Mucosa of descending colon (tissue), 3 donors: ENCODE results near the gene CLCN5. TPM values are rescaled to one million over a fixed set of nuclear protein-coding genes. Genes with fewer than 3 reads are reported as not detected.

Experiments
- ATAC-seq: fragments of 200-7000 bp; cut with Tn5 transposase; one replicate; pipeline ENCODE4 v1.9.1; 2020; ENCODE audit warnings: mild to moderate bottlenecking, moderate library complexity
- DNase-seq, 3 donors: peaks; one replicate each; pipeline ENCODE4 v3.0.0-alpha.2; 2020
- H3K36me3 ChIP-seq: fragments of 200-600 bp; one replicate; pipeline ENCODE4 v1.8.0; 2021; ENCODE audit warnings: low read depth, mild to moderate bottlenecking
- H3K4me1 ChIP-seq: fragments of 200-600 bp; one replicate; pipeline ENCODE4 v1.8.0; 2021; ENCODE audit warnings: low read depth, mild to moderate bottlenecking
- H3K4me3 ChIP-seq: fragments of 200-600 bp; one replicate; pipeline ENCODE4 v1.8.0; 2021; ENCODE audit warnings: mild to moderate bottlenecking
- H3K9me3 ChIP-seq: fragments of 200-600 bp; one replicate; pipeline ENCODE4 v1.8.0; 2021; ENCODE audit warnings: mild to moderate bottlenecking
- intact Hi-C, 2 donors: fragments of 100-400 bp; cut with DNase I in 1 of 2; cut with micrococcal nuclease in 1 of 2; formaldehyde crosslinking; loops; one replicate each; pipeline versions ENCODE4 v1.11.0 to v1.11.1; 2022; cut with DNase I, micrococcal nuclease
- total RNA-seq, 3 donors: library from RNA; stranded (reverse); fragmentation: NEBNext Ultra II Directional in 2 of 3; extraction: Animal tissue kit (Norgen Biotek cat#: 25700) in 2 of 3; gene quantifications; one replicate each; pipeline versions ENCODE4 v1.2.1 to v1.2.4, GENCODE V29; 2021 to 2023
- TF ChIP-seq, protein P1 (sequence below): fragments of 200-600 bp; IDR thresholded peaks from one replicate; pipeline ENCODE4 v1.8.0; 2022; ENCODE audit warnings: antibody characterized with exemption, mild to moderate bottlenecking
- donor health status: DM: no; HTN: no; CAD: no; lungs with moderate emphysema.
- donor health status: DM: no; HTN: no; CAD: no.
- donor health status: DM: no; HTN: yes; CAD: no.

The CLCN5 gene
- total RNA-seq, 3 donors from 2014 or later, result 5.4 to 11.9 (median 10.0) TPM

GRCh38 chrX:49896951-49897350 lies 25.4 kb upstream of the CLCN5 start:
- no peaks in the 10 kb centered on the region for H3K36me3 ChIP-seq
- intact Hi-C loops, result no loop called here
- ATAC-seq (no peak), DNase-seq (no peak)
- no peak overlapping the region for H3K4me3 ChIP-seq
- no peaks in the 10 kb centered on the region for H3K4me1 ChIP-seq
- TF ChIP-seq, protein P1, sequence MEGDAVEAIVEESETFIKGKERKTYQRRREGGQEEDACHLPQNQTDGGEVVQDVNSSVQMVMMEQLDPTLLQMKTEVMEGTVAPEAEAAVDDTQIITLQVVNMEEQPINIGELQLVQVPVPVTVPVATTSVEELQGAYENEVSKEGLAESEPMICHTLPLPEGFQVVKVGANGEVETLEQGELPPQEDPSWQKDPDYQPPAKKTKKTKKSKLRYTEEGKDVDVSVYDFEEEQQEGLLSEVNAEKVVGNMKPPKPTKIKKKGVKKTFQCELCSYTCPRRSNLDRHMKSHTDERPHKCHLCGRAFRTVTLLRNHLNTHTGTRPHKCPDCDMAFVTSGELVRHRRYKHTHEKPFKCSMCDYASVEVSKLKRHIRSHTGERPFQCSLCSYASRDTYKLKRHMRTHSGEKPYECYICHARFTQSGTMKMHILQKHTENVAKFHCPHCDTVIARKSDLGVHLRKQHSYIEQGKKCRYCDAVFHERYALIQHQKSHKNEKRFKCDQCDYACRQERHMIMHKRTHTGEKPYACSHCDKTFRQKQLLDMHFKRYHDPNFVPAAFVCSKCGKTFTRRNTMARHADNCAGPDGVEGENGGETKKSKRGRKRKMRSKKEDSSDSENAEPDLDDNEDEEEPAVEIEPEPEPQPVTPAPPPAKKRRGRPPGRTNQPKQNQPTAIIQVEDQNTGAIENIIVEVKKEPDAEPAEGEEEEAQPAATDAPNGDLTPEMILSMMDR, result no peak
- no peaks in the 10 kb centered on the region for H3K9me3 ChIP-seq

- intact Hi-C loops, result no loop called here
- Histone ChIP-seq H3K4me1 (no peaks in the 10 kb centered on the region), H3K36me3 (no peaks in the 10 kb centered on the region), H3K9me3 (no peaks in the 10 kb centered on the region), H3K4me3 (no peak overlapping the region)
- ATAC-seq (no peak), DNase-seq (no peak)
- TF ChIP-seq, protein P1, result no peak
Measured at GRCh38 chrX:49901048-49901447, 21.3 kb upstream of the CLCN5 start.

DNA sequence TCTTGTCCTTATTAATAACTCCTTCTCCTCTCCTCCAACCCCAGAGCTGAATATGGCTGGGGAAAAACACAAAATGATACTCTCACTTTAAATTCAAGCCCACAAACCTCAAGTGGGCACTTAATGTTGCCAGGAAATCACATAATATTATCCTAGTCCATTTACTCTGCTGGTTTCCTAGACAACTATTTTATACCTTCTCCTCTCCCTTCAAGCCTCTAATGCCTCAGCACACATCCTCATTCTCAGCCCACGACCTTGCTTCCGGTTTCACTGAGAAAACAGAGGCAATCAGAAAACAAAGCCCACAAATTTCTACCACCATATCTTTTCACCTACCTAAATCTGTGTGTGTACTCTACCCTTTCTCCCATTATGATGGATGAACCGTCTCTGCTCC lies 12.1 kb upstream of the CLCN5 start:
- no peaks in the 10 kb centered on the region for H3K9me3 ChIP-seq
- TF ChIP-seq, protein P1, result no peak
- H3K4me1 ChIP-seq, result no peaks in the 10 kb centered on the region
- no peak for DNase-seq
- H3K4me3 ChIP-seq, result no peak overlapping the region
- no peaks in the 10 kb centered on the region for H3K36me3 ChIP-seq
- intact Hi-C loops, result loop anchor here in 1 of 2 donors (10.0 kb wide), 1 partner anchor 674 kb away; no protein-coding TSS in a partner anchor
- no peak for ATAC-seq

DNA sequence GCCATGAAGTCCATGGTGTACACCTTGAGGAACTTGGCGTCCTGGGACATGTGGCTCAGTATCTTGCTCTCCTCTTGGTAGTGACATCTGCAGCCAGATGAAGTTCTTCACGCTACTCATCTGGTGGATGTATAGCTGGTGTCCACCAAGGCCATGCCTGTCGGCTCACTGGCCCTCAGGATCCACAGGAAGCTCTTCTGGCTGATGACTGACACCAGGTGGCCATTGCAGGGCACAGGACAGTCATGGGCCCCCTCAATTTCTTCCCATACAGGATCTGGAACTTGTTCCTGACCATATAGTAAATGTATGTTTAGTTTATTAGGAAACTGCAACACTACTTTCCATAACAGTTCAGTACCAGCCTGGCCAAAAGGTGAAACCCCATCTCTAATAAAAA lies 10.3 kb upstream of the CLCN5 start:
- TF ChIP-seq, protein P1, result no peak
- Histone ChIP-seq H3K36me3 (no peaks in the 10 kb centered on the region), H3K9me3 (no peaks in the 10 kb centered on the region), H3K4me1 (no peaks in the 10 kb centered on the region), H3K4me3 (no peak overlapping the region)
- no peak for DNase-seq
- ATAC-seq, result no peak
- intact Hi-C loops, result loop anchor here in 1 of 2 donors (10.0 kb wide), 1 partner anchor 673 kb away; no protein-coding TSS in a partner anchor

DNA sequence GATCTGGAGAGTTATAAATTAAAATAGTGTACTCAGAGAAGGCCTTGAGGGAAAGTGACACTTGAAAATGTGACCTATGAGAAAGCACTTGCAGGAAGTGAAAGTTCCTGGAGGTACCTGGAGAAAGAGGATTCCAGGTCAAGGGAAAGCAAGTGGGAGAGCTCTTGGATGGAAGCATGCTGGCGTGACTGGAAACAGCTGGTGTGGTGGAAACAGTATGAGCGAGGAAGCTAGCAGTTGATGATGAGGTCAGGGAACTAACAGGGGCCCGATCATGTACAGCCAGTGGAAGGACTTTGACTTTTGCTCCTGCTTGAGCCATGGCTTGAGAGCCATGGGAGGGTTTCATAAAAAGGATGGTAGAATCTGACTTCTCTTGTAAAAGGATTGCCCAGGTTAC lies 9.5 kb upstream of the CLCN5 start:
- DNase-seq (no peak), ATAC-seq (no peak)
- intact Hi-C loops, result loop anchor here in 1 of 2 donors (10.0 kb wide), 1 partner anchor 672 kb away; no protein-coding TSS in a partner anchor
- Histone ChIP-seq H3K36me3 (no peaks in the 10 kb centered on the region), H3K4me3 (no peak overlapping the region), H3K9me3 (no peaks in the 10 kb centered on the region), H3K4me1 (no peaks in the 10 kb centered on the region)
- TF ChIP-seq, protein P1, result no peak
